Muscle layer of colon (tissue), 2 donors: ENCODE measurements around the gene YARS1.

ENCODE experiments used
- H3K27ac ChIP-seq: one replicate; pipeline ENCODE4 v1.7.0; 2013; ENCODE audit warnings: low read depth, mild to moderate bottlenecking, low read length, moderate library complexity
- H3K27me3 ChIP-seq, 2 donors: one replicate each; pipeline ENCODE4 v1.7.0; 2013; ENCODE audit warnings: low read length in 2 of 2, mild to moderate bottlenecking in 2 of 2; ENCODE audit not compliant: insufficient read depth in 2 of 2, control insufficient read depth in 1 of 2
- H3K36me3 ChIP-seq: one replicate; pipeline ENCODE4 v1.7.0; 2013; ENCODE audit warnings: mild to moderate bottlenecking, low read length; ENCODE audit not compliant: insufficient read depth
- H3K4me1 ChIP-seq: one replicate; pipeline ENCODE4 v1.7.0; 2013; ENCODE audit warnings: mild to moderate bottlenecking, low read length; ENCODE audit not compliant: insufficient read depth
- H3K4me3 ChIP-seq, 2 donors: one replicate each; pipeline ENCODE4 v1.7.0; 2013; ENCODE audit warnings: low read length in 2 of 2, low read depth in 1 of 2, mild to moderate bottlenecking in 1 of 2, moderate library complexity in 1 of 2
- H3K9ac ChIP-seq: one replicate; pipeline ENCODE4 v1.7.0; 2013; ENCODE audit warnings: low read length
- H3K9me3 ChIP-seq: one replicate; pipeline ENCODE4 v1.7.0; 2013; ENCODE audit warnings: mild to moderate bottlenecking, low read length
- donor health status: abdominal sarcoma.
- donor health status: Adenocarcinoma of cecum.

YARS1 gene

DNA sequence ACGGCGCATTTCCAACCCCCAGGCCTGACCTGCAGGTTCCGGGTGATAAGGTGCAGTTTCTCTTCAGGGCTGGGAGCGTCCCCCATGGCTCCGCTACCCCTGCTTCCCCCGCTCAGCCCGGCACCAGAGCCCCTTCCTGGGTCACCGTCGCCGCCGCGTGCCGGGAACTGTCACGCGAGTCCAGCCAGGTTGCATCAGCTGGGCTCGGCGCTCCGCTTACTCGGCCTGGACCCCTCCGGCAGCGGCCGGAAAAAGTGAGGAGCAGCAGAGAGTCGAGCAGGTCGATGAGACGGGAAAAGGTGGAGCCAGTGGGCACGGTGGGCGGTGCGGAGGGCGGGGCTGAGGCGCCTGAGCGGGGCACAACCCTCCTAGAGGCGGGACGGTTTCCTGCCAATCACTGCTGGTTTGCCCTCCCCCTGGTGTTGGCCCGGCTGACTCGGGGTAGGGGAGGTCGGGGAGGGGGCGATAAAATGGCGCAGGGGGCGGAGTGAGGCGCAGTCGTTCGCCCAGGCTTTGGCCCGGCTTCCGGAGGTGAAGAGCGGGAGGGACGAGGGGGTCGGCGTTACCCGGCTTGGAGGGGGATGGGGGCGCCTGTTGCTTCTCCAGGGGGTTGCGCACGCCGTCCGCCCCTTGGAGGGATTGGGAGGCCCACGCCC lies at the start of gene YARS1, which contains the start of gene S100PBP:
Gene YARS1, minus strand, starts transcription at position 200 of the 656 bp plus-strand sequence. Its CDS starts 114 bp downstream, at position 86.
Gene S100PBP, plus strand, starts transcription at position 495 of the 656 bp plus-strand sequence. CDS start 8,447 bp downstream, outside the sequence.
- H3K36me3 ChIP-seq = no peaks in the 10 kb centered on the region
- peak within 1 kb of the TSS; percentile 88 for H3K9ac ChIP-seq
- no peaks in the 10 kb centered on the region for H3K27me3 ChIP-seq
- peak within 1 kb of the TSS; percentile 88 to 99 for H3K4me3 ChIP-seq
- no peaks in the 10 kb centered on the region for H3K9me3 ChIP-seq
- H3K27ac ChIP-seq = peak within 1 kb of the TSS; percentile 100
- H3K4me1 ChIP-seq = peaks cover 35% of the 10 kb centered on the region

DNA sequence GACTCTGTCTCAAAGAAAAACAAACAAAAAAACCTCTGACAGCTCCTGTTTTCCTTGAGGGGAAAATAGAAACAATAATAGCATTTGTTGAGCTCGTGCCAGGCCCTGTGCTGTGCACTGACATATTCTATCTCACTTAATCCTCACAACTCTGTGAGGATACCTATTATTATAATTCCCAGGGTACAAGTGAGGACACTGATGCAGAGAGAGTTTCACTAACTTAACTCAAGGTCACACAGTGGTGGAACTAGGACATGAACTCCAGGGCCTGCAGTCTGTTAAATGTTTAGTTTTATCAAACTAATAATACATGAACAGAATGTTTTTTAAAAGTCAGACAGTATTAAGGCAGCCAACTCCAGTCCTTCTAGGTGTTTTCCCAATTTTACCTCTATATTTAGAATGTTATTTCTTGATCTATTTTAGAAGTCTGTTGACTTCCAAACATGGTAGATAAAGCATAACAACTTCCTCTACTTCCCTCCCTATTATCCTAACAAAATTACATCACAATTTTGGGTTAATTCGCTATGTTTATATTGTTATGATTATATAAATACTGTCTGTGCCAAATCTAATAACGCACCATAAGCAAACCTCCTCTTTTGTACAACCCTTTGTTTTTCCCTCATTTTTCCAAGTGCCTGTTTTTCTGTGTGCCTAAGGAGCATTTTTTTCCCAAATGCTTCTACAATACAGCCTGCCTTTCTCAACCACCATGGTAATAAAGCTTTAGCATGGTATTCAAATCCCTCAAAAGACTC lies 48.7 kb upstream of the YARS1 start:
- Histone ChIP-seq H3K4me1 (peaks cover 6% of the 10 kb centered on the region), H3K27me3 (no peaks in the 10 kb centered on the region), H3K9ac (no peak overlapping the region), H3K4me3 (no peak overlapping the region), H3K9me3 (no peaks in the 10 kb centered on the region), H3K27ac (no peak overlapping the region), H3K36me3 (peaks cover 21% of the 10 kb centered on the region)

DNA sequence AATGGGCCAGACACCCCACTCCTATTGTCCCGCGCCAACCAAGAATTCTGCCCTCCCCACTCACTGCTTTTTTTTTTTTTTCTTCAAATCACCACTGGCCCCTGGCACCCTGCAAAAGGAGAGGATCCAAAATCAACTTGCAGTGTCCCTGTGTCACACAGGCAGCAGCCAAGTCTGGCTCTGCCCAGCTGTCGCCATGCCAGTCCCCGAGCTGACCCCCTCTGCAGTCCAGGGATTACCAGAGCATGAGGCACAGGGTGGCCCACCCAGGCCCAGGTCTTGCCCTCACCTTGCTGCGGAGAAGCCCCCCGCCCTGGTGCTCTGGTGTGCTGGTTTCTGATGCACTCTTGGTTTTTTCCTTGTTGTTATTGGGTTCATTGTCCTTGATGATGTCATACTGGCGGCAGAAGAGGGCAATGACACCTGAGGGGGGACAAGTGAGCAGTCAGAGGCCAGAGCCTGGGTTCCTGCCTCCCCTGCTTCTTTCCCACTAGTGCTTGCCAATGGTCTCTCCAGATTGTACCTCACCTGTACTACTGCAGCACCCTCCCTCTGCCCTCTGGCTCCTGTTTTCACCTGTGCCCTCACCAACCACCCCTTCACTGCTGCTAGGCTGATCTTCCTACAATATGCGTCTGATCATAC lies 47.3 kb upstream of the YARS1 start:
- Histone ChIP-seq H3K9ac (no peak overlapping the region), H3K4me1 (no peaks in the 10 kb centered on the region), H3K27me3 (no peaks in the 10 kb centered on the region), H3K27ac (no peak overlapping the region), H3K36me3 (peaks cover 23% of the 10 kb centered on the region), H3K4me3 (no peak overlapping the region), H3K9me3 (no peaks in the 10 kb centered on the region)

DNA sequence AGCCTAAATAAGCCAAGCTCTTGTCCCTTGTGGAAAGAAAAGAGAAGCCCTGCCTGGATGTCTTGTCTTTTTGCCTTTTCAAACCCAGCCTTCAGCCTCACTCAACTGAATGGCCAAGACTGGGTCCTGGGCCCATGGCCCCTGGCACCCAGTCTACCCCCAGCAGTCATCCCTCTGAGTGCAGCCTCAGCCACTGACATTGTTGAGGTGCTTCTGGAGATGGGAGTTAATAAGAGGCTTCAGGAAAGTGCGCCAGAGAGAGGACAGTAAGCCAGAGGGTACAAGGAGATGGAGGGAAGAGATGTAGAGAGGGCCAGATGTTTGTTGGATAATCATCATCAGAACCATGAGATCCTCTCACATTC lies 46.7 kb upstream of the YARS1 start:
- H3K27ac ChIP-seq = no peak overlapping the region
- H3K9ac ChIP-seq = no peak overlapping the region
- H3K9me3 ChIP-seq = no peaks in the 10 kb centered on the region
- H3K27me3 ChIP-seq = no peaks in the 10 kb centered on the region
- H3K4me1 ChIP-seq = no peaks in the 10 kb centered on the region
- H3K36me3 ChIP-seq = peaks cover 28% of the 10 kb centered on the region
- H3K4me3 ChIP-seq = no peak overlapping the region

DNA sequence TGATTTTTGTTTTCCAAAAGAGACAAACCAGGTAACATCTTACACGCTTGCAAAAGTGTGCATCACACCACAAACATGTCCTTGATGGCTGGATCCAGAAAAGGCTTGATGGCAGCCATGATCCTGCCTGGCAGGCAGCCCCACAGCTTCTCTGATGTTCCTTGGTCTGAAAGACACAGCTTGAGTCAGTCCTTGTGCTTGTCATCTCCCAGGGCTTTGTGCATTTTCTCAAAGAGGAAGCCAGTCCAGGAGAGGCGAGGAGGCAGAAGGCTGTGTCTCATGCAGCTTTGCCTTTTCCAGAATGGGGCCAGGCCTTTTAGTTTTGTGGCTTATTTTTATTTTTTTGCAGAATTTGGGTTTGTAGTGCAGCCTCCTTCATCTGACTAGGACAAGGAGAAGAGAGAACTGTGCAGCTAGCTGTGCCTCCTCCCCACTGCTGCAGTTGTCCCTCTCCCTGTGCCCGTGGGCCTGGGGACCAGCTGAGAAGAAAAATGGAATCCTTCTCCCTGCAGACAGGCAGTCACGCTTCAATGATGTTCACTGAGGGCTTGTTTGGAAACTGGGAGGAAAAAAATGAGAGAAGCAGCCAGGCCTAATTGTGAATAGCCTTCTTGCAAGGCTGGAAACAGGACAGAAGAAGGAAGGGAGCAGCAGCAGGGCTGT lies 46.2 kb upstream of the YARS1 start:
- Histone ChIP-seq H3K9ac (no peak overlapping the region), H3K4me3 (no peak overlapping the region), H3K27ac (no peak overlapping the region), H3K27me3 (no peaks in the 10 kb centered on the region), H3K9me3 (no peaks in the 10 kb centered on the region), H3K36me3 (peaks cover 32% of the 10 kb centered on the region), H3K4me1 (no peaks in the 10 kb centered on the region)

DNA sequence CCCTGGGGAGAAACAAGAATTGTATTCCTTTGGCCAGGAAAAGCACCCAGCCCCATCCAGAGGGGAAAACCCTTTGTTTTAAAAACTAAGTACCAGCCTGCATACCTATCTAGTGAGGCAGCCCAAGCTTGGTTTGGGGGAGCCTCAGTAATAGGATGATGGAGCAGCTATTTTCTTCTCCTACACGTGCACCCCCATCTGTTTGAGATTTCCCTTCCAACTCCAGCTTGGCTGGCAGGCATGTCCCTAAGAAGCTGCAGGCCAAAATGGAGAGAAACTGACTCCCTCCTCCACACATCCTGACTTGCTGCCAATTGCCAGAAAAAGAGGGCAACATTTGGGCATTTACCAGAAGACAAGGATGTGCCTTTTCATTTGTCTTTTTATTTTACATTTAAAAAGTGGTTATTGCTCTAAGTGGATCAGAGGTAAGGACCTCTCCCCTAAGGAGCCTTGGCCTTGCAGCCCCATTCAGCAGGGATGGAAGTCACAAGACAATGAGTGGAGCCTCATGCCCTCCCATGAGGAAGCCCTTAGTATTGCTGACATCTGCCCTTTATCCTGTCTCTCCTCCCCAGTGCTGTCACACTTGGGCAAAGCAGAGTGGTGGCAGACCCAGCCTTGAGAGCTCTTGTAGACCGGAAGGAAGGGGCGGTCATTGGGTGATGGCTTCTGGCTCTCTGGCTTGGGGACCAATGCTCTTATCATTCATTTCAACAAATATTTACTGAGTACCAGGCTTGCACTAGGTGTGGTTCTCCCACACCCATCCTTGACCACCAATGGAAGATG lies 44.9 kb upstream of the YARS1 start:
- no peaks in the 10 kb centered on the region for H3K27me3 ChIP-seq
- H3K36me3 ChIP-seq = peaks cover 32% of the 10 kb centered on the region
- no peak overlapping the region for H3K9ac ChIP-seq
- H3K9me3 ChIP-seq = no peaks in the 10 kb centered on the region
- no peaks in the 10 kb centered on the region for H3K4me1 ChIP-seq
- no peak overlapping the region for H3K27ac ChIP-seq
- H3K4me3 ChIP-seq = no peak overlapping the region

DNA sequence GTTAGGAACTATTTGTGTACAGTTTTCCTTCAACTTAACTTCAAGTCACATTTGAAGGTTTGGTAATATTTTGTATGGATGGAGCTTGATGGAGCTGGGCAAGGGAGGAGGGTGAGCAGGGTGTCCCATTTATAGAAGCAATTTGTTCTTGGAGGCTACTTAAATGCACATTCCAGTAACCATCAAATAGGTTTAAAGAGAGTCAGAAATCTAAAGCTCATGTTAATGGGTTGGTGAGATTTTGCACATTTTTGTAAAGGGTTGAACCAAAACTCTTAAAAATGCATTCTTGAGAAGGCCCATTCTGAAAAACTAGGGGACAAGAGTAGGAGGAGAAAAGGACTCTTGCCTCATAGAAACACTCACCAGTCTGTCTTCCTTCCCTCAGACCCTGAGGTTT lies 43.4 kb upstream of the YARS1 start:
- Histone ChIP-seq H3K9ac (no peak overlapping the region), H3K4me3 (no peak overlapping the region), H3K9me3 (no peaks in the 10 kb centered on the region)

DNA sequence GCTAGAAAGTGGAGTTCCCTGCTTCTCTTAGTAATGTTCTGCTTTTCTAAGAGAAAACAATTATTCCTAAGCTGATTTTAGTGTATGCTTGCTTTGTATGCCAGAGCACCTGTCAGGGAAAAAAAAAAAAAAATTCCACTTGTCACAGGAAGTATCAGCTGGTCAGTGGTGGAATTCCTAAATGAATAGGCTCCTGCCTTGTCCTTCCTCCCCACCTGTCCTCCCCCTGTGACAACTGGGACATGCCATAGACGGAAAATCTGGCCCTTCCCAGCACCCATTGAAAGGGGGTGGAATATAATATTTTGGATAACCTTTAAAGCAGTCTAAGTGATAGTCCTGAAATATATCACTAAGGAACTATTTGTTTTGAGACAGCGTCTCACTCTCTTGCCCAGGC lies 42.8 kb upstream of the YARS1 start:
- peaks cover 50% of the 10 kb centered on the region for H3K36me3 ChIP-seq
- no peak overlapping the region for H3K4me3 ChIP-seq
- no peaks in the 10 kb centered on the region for H3K9me3 ChIP-seq
- H3K4me1 ChIP-seq = no peaks in the 10 kb centered on the region
- no peaks in the 10 kb centered on the region for H3K27me3 ChIP-seq
- H3K27ac ChIP-seq = no peak overlapping the region
- no peak overlapping the region for H3K9ac ChIP-seq

More for the DNA sequence above, 43.4 kb upstream of the YARS1 start:
- no peaks in the 10 kb centered on the region for H3K27me3 ChIP-seq
- peaks cover 46% of the 10 kb centered on the region for H3K36me3 ChIP-seq
- no peak overlapping the region for H3K27ac ChIP-seq
- H3K4me1 ChIP-seq = no peaks in the 10 kb centered on the region

DNA sequence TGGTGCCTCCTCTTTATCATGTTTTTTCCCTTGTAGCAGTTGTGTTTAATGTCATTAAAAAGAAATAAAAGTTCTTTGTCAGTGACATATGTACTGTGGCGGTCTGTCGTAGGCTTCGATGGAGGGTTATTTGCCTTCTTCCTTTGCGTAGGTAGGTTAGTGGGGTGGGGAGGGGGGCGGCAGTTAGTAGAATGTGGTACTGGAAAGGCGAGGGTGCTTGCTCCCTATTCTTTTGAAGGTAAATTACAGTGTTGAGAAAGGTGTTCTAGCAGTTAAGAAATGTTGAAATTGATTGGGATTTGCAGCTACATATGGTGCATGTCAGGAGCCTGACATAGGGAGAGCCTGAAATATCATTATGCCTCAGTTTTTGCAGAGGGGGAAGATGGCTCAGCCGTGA lies 41.6 kb upstream of the YARS1 start:
- Histone ChIP-seq H3K4me1 (no peaks in the 10 kb centered on the region), H3K27ac (no peak overlapping the region), H3K36me3 (peaks cover 58% of the 10 kb centered on the region), H3K9ac (no peak overlapping the region), H3K4me3 (no peak overlapping the region), H3K9me3 (no peaks in the 10 kb centered on the region), H3K27me3 (no peaks in the 10 kb centered on the region)

DNA sequence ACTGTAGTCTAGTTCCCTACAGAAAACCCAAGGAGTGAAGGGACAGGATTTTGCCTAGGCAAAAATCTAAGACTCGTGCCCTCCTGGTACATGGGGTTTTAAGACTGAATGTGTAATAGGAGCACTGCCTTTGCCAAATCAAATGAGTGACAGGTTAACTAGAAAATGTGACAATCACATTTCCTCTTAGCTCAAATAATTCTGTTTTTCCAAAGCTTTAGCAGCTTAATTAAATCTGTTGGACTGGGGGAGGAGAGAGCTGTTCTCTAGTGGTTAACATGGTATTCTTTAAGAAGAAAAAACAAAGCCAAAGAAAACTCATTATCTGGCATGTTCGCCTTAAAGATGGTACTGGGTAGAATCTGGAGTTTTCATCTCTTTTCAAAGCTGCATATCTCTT lies 41.0 kb upstream of the YARS1 start:
- H3K4me1 ChIP-seq = no peaks in the 10 kb centered on the region
- H3K9ac ChIP-seq = no peak overlapping the region
- H3K27ac ChIP-seq = no peak overlapping the region
- no peaks in the 10 kb centered on the region for H3K9me3 ChIP-seq
- no peaks in the 10 kb centered on the region for H3K27me3 ChIP-seq
- no peak overlapping the region for H3K4me3 ChIP-seq
- H3K36me3 ChIP-seq = peaks cover 59% of the 10 kb centered on the region
